GM12875 (cell line): ENCODE measurements around the gene COMT.

Source experiments
- H3K4me3 ChIP-seq: one replicate; pipeline ENCODE4 v1.5.1; 2011; ENCODE audit warnings: low read depth, low read length, control low read depth
- TF ChIP-seq, protein P1 (sequence below): IDR thresholded peaks from 2 replicates; pipeline ENCODE4 v1.5.1; 2011; ENCODE audit warnings: low read depth, mild to moderate bottlenecking, control low read depth, inconsistent platforms, low read length, moderate library complexity, borderline replicate concordance; ENCODE audit not compliant: insufficient read depth

Gene COMT

DNA sequence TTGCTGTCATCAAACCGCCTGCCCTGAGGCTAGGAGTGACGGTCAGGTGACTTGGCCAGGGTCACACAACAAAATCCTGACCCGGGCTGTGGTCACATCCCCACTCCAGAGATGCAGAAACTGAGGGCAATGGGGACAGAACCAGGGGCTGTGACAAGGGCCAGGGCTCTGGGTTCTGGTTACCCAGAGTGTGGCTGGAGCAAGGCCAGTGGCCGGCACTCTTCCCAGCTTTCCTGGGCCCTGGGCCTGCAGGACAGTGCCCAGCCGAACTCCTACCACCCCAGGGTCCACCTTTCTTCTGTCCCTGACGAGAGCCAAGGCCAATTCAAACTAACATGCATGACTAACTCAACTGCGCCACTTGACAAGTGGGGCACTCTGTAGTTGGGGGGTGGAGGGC lies 39.2 kb downstream of the COMT start:
- TF ChIP-seq, protein P1, sequence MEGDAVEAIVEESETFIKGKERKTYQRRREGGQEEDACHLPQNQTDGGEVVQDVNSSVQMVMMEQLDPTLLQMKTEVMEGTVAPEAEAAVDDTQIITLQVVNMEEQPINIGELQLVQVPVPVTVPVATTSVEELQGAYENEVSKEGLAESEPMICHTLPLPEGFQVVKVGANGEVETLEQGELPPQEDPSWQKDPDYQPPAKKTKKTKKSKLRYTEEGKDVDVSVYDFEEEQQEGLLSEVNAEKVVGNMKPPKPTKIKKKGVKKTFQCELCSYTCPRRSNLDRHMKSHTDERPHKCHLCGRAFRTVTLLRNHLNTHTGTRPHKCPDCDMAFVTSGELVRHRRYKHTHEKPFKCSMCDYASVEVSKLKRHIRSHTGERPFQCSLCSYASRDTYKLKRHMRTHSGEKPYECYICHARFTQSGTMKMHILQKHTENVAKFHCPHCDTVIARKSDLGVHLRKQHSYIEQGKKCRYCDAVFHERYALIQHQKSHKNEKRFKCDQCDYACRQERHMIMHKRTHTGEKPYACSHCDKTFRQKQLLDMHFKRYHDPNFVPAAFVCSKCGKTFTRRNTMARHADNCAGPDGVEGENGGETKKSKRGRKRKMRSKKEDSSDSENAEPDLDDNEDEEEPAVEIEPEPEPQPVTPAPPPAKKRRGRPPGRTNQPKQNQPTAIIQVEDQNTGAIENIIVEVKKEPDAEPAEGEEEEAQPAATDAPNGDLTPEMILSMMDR: no peak
- H3K4me3 ChIP-seq: no peak overlapping the region

DNA sequence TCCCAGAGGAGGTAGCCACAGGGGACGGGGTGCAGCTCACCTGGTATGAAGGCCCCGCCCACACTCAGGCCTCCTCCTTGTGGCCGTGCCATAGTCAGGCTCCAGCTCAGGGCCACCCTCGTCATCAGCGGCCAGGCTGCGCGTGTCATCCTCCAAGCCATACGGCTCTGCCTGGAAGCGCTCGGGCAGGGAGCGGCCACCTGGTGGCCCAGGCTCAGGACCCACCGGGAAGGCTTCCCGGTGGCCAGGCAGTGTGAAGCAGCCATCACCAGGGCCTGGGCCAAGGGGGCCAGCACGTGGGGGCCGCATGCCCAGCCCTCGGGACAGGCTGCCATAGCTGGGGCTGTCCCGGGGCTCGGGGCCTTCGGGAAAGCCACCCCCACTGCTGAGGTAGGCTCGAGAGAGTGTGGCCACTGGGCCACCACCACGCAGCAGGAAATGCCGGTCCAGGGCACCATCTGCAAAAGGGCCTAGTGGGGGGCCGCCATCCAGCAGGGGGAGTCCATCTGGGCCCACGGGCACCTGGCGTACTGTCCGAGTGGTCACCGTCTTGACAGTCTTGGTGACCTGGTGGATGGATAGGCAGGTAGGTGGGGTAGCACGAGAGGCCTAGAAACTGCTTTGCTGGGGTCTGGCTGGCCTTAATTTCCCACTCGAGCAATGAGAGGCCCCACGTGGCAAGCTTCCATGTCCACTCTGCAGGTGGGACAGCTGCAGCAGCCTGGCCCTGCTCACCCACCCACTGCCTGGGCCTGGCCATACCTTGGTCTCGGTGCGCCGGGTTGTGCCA lies 39.8 kb downstream of the COMT start:
- TF ChIP-seq, protein P1: no peak
- no peak overlapping the region for H3K4me3 ChIP-seq

DNA sequence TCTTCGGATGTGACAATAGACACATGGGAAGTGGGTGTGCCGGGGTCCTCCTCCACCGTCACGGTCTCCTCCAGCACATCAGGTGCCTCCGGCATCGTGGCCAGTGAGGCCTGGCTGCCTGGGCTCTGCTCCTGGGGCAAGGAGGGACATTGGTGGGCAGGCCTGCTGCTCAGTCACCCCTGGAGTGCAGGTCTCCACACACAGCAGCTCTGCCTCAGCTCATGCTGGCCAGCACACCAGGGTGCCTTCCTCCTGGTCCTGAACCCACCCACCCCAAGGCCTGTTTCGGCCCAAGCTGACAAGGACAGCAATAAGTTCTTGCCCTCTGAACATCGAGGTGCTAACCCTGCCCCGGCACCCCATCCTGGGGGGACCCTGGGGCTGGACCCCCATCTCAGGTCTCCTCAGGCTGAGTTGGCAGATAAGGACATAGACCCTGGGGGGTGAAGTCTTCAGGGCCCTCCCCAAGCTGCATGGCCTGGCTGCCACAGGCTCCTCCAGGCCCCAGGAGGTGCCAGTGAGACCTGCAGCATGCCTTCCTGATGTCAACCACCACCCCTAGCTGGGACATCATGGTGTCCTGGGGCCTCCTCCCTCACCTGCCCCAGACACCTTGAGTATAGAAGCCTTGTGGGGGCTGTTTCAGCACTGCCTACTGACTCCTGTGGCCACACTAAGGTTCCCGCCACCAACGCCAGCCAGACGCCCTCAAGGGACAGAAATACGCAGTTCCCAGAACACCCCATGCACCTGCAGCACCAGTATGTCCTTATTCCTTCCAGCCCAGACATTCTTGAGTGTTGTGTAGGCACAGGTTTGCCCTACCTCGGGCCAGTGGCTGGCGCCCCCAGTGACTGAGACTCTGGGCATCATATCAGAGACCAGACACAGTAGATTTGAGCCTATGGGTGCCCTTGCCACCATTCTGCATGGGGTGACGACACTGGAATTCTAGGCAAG lies 40.7 kb downstream of the COMT start:
- no peak overlapping the region for H3K4me3 ChIP-seq
- TF ChIP-seq, protein P1: no peak

DNA sequence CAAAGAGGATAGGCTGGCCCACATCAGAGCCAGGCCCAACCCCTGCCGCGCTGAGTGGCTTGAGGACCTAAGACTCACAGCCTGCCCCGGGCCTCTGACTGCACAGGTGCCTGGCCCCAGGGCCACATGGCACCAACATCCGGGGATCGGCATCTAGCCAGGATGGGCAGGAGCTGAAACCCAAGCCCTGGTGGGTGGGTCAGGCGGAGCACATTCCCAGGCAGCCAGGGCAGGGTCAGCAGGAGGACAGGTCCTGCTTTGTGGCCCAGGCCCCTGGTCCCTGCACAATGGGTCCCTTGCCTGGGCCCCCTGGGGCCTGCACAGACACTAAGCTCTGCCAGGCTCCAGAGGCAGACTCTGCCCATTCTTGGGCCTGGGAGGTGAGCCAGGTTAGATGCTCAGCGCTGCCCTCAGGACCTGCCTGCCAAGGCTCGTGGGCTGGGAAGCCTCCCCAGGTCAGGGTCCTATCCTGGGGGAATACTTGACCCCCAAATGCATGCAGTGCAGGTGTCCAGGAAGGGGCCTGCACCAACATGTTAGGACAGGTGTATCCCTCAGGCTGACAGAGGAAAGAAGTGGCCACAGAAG lies 41.5 kb downstream of the COMT start:
- no peak overlapping the region for H3K4me3 ChIP-seq
- TF ChIP-seq, protein P1: no peak

DNA sequence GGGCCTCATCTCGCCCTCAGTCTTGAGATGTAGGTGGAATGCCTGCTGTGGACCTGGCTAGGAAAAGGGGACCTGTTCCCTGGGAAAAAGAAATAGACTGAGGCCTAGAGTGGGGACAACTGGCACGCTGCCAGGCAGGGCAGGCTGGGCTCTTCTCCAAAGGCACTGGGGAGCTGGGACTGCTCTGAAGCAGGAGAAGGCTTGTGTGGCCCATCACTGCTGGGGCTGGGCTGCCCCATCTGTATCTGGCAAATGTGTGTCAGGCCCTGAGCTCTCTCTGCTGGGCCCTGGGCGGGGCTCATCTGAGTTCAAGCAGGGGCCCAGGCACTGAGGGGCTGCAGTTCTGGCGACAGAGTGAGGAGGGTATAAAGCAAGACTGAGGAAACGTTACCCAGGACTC lies 42.2 kb downstream of the COMT start:
- TF ChIP-seq, protein P1: no peak

DNA sequence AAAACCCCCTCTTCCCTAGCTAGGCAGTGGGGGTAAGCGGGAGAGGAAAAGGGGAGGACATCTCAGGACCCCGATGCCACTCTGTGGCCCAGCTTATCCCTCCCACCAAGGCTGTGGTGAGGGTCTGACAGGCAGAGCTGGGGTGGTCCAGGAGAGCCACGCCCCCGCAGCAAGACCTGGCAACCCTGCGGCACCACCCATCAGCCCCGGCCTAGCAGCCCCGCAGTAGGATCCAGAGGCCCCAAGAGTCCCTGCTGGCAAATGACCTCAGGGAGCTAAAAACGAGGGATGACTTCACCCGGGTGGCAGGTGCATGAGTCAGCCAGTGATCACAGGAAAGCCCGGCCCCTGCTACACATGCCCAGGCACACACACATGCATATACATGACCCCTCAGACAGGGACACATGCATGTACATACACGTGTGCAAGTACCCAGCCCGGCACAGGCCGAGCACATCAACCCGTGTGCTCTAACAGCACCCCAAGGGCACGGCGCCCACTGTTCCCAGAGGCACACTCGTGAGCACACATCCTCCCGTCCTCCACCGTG lies 42.7 kb downstream of the COMT start:
- TF ChIP-seq, protein P1: no peak
- no peak overlapping the region for H3K4me3 ChIP-seq

More for the DNA sequence above, 42.2 kb downstream of the COMT start:
- no peak overlapping the region for H3K4me3 ChIP-seq
